HL-60 (cell line): ENCODE measurements around the gene CHST11.

Source experiments
- DNase-seq, 2 experiments: peaks; one replicate each; pipeline ENCODE4 v3.0.0-alpha.2; 2010 to 2020; ENCODE audit warnings: low read depth in 1 of 2, low spot score in 1 of 2
- H3K27ac ChIP-seq: fragments of 250-450 bp; sonication (Bioruptor Pico); replicated peaks from 2 replicates; pipeline ENCODE4 v1.5.1; 2020; ENCODE audit warnings: mild to moderate bottlenecking, moderate library complexity
- H3K27me3 ChIP-seq: fragments of 250-450 bp; sonication (Bioruptor Pico); 2 replicates; pipeline ENCODE4 v1.5.1; 2021; ENCODE audit warnings: mild to moderate bottlenecking, moderate library complexity; ENCODE audit not compliant: insufficient read depth, poor library complexity, severe bottlenecking
- H3K4me3 ChIP-seq: replicated peaks from 2 replicates; pipeline ENCODE4 v1.5.1; 2011; ENCODE audit warnings: mild to moderate bottlenecking, control low read depth, low read length; ENCODE audit not compliant: insufficient read depth
- GABPA ChIP-seq: IDR thresholded peaks from 2 replicates; pipeline ENCODE4 v1.6.1; 2012; ENCODE audit warnings: low read depth
- POLR2AphosphoS5 ChIP-seq: IDR thresholded peaks from 2 replicates; pipeline ENCODE4 v1.6.1; 2012; ENCODE audit warnings: low read depth
- REST ChIP-seq: IDR thresholded peaks from 2 replicates; pipeline ENCODE4 v1.6.1; 2012; ENCODE audit warnings: low read depth; ENCODE audit not compliant: insufficient replicate concordance
- SPI1 ChIP-seq: IDR thresholded peaks from 2 replicates; pipeline ENCODE4 v1.6.1; 2012; ENCODE audit warnings: low read depth, mild to moderate bottlenecking, borderline replicate concordance
- TF ChIP-seq, protein P1 (sequence below): IDR thresholded peaks from one replicate; pipeline ENCODE4 v1.5.1; 2011; ENCODE audit warnings: low read length, control low read depth, inconsistent platforms; ENCODE audit not compliant: insufficient read depth

CHST11 gene

DNA sequence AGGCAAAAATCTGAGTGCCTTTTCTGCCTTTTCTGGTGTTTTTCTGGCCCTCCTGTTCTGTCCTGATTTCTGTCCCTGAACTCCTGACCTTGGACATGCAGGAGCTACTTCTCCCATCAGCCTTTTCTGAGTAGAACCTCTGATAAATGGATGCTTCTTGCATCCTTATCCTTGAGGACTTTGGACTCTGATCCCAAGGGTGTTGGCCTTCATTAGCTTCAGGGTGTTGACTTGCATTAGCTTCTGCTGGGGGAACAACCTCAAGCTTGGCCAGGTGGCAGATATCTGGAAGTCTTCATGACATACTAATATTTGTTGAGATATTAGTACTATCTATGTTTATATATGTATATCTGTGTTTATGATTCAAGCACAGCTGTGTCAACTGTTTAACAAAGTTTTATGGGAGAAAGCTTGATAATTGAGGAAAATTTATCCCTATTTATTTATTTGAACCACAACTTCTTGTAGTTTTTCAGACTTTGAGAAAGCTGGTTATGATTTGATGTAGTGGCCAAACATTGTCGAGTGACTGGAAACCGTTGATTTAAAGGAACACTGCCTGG, 124.3 kb downstream of the CHST11 start:
- DNase-seq, result no peak
- no peak overlapping the region for H3K4me3 ChIP-seq
- H3K27ac ChIP-seq, result no peak overlapping the region
- TF ChIP-seq, protein P1, sequence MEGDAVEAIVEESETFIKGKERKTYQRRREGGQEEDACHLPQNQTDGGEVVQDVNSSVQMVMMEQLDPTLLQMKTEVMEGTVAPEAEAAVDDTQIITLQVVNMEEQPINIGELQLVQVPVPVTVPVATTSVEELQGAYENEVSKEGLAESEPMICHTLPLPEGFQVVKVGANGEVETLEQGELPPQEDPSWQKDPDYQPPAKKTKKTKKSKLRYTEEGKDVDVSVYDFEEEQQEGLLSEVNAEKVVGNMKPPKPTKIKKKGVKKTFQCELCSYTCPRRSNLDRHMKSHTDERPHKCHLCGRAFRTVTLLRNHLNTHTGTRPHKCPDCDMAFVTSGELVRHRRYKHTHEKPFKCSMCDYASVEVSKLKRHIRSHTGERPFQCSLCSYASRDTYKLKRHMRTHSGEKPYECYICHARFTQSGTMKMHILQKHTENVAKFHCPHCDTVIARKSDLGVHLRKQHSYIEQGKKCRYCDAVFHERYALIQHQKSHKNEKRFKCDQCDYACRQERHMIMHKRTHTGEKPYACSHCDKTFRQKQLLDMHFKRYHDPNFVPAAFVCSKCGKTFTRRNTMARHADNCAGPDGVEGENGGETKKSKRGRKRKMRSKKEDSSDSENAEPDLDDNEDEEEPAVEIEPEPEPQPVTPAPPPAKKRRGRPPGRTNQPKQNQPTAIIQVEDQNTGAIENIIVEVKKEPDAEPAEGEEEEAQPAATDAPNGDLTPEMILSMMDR, result no peak
- TF ChIP-seq POLR2AphosphoS5 (no peak), REST (no peak), SPI1 (no peak), GABPA (no peak)
- H3K27me3 ChIP-seq, result no peaks in the 10 kb centered on the region

DNA sequence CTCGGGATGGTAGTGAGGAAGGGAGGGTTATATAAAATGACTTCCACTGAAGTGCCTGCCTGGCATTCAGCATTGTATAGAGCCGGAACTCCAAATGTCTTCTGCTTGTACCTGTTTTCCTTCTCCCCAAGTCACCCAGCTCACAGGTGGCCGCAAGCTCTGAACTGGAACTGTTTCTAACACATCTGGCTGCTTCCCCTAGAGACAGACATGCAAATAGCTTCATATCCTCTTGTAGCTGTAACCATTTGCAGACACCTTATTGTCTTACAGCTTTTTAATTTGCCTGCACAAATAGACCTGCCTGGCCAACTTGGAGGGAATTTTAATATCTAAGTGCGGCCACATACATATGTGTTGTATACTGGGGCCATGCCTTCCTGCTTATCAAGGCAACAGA, 126.0 kb downstream of the CHST11 start:
- no peak overlapping the region for H3K4me3 ChIP-seq
- H3K27ac ChIP-seq, result no peak overlapping the region
- H3K27me3 ChIP-seq, result no peaks in the 10 kb centered on the region
- TF ChIP-seq, protein P1, result no peak
- no peak for TF ChIP-seq POLR2AphosphoS5
- no peak for TF ChIP-seq GABPA
- no peak for TF ChIP-seq REST
- no peak for TF ChIP-seq SPI1
- DNase-seq, result no peak

GRCh38 chr12:104583301-104583700, 126.6 kb downstream of the CHST11 start:
- no peak for DNase-seq
- Histone ChIP-seq H3K27me3 (no peaks in the 10 kb centered on the region), H3K27ac (no peak overlapping the region), H3K4me3 (no peak overlapping the region)
- TF ChIP-seq POLR2AphosphoS5 (no peak), REST (no peak), GABPA (no peak), SPI1 (no peak)
- TF ChIP-seq, protein P1, result no peak
